Astrocyte (in vitro differentiated cells and primary cell): ENCODE measurements around the gene TTC34.

Source experiments
- EZH2 ChIP-seq: IDR thresholded peaks from 2 replicates; pipeline ENCODE4 v1.6.1; 2012; ENCODE audit warnings: mild to moderate bottlenecking, low read length, inconsistent platforms; ENCODE audit not compliant: insufficient read depth
- TF ChIP-seq, protein P1 (sequence below): IDR thresholded peaks from 2 replicates; pipeline ENCODE4 v1.5.1; 2011; ENCODE audit warnings: low read depth, mild to moderate bottlenecking, inconsistent platforms, low read length, moderate library complexity; ENCODE audit not compliant: insufficient read depth

DNA sequence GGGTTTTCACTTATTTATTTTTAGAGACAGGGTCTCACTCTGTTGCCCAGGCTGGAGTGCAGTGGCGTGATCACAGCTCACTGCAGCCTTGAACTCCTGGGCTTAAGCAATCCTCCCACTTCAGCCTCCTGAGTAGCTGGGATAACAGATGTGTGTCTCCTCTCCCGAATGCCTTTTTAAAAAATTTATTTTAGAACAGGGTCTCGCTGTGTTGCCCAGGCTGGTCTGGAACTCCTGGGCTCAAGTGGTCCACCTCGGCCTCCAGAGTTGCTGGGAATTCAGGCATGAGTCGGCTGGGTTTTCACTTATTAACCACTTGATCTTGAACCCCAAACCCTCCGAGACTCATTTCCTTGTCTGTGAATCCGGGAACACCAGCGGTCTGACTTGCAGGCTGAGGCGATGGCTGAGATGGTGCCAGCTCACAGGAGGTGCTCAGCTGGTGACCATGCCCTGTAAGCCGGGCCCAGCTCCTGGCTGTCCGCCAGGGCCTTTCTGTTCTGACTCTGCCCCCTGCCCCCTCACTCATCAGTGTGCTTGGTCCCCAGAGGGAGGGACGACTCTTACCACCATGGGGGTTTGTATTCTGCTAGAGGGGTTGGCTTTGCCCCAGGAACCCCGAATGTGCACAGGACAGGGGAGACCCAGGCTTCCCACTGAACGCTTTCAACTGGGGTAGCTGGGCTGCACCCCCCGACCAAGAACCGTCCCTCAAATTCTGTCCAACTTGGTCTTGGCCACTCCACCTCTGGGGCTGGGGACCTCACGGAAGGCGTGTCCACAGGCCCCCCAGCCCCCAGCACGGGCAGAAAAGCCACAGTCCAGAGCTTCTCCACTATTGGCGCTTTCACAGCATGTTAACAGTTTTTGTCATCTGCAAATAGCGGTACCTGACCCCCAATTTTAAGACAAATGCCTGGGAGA lies 191.2 kb downstream of the TTC34 start:
- peak; percentile 8 for TF ChIP-seq EZH2
- TF ChIP-seq, protein P1, sequence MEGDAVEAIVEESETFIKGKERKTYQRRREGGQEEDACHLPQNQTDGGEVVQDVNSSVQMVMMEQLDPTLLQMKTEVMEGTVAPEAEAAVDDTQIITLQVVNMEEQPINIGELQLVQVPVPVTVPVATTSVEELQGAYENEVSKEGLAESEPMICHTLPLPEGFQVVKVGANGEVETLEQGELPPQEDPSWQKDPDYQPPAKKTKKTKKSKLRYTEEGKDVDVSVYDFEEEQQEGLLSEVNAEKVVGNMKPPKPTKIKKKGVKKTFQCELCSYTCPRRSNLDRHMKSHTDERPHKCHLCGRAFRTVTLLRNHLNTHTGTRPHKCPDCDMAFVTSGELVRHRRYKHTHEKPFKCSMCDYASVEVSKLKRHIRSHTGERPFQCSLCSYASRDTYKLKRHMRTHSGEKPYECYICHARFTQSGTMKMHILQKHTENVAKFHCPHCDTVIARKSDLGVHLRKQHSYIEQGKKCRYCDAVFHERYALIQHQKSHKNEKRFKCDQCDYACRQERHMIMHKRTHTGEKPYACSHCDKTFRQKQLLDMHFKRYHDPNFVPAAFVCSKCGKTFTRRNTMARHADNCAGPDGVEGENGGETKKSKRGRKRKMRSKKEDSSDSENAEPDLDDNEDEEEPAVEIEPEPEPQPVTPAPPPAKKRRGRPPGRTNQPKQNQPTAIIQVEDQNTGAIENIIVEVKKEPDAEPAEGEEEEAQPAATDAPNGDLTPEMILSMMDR, result no peak
